Measurements from ENCODE around the gene ABAT. TPM values are rescaled to one million over a fixed set of nuclear protein-coding genes. Genes with fewer than 3 reads are reported as not detected.

The ABAT gene
- total RNA-seq, 1 experiment from 2014 or later = 4.7 TPM

- POLR2A ChIA-PET = no interaction called here
- DNase-seq (ENCODE audit: low read depth, low spot score) = no peak
- intact Hi-C loops (cut with micrococcal nuclease) = no loop called here
These were observed 85.6 kb downstream of the ABAT start for GRCh38 chr16:8760021-8760420.

GRCh38 chr16:8761078-8761477 is 86.7 kb downstream of the ABAT start:
- Histone ChIP-seq H2AFZ (ENCODE audit: low read depth, low read length, poor library complexity, severe bottlenecking) (no peak overlapping the region), H3K4me2 (ENCODE audit: low read length) (no peak overlapping the region), H3K9ac (ENCODE audit: low read length) (no peak overlapping the region), H4K20me1 (ENCODE audit: insufficient read depth) (no peaks in the 10 kb centered on the region), H3K27ac (ENCODE audit: low read depth, low read length) (no peak overlapping the region), H3K9me2 (ENCODE audit: insufficient read depth) (no peaks in the 10 kb centered on the region), H3K9me3 (ENCODE audit: control insufficient read depth in 1 of 2, insufficient read depth in 1 of 2, low read depth in 1 of 2, low read length in 2 of 2) (no peaks in the 10 kb centered on the region), H3K27me3 (ENCODE audit: insufficient read depth, low read length) (no peaks in the 10 kb centered on the region), H3K4me3 (replicated peaks in 1 of 2; ENCODE audit: low read depth in 1 of 2, low read length in 2 of 2) (no peak overlapping the region), H3K79me2 (ENCODE audit: insufficient read depth, low read length) (no peaks in the 10 kb centered on the region), H3K4me1 (ENCODE audit: control insufficient read depth in 1 of 2, insufficient read depth in 2 of 2, low read length in 2 of 2) (no peaks in the 10 kb centered on the region), H3K36me3 (ENCODE audit: control insufficient read depth in 1 of 2, insufficient read depth in 2 of 2, low read length in 2 of 2) (no peaks in the 10 kb centered on the region)
- ChIA-PET RAD21 (ENCODE audit: low non-redundant PET in 1 of 2, low total read pairs in 2 of 2, uncharacterized antibody in 2 of 2, unreplicated experiment in 2 of 2) (no interaction called here), POLR2A (no interaction called here), CTCF (no interaction called here)
- BruUV-seq (replicated peaks) = no TSS peak
- TF ChIP-seq POLR2AphosphoS5 (IDR thresholded peaks at IDR 0.05; ENCODE audit: low read depth, low read length) = no peak
- no peak for TF ChIP-seq SIN3A (IDR thresholded peaks at IDR 0.05; ENCODE audit: low read depth)
- TF ChIP-seq, protein P1, sequence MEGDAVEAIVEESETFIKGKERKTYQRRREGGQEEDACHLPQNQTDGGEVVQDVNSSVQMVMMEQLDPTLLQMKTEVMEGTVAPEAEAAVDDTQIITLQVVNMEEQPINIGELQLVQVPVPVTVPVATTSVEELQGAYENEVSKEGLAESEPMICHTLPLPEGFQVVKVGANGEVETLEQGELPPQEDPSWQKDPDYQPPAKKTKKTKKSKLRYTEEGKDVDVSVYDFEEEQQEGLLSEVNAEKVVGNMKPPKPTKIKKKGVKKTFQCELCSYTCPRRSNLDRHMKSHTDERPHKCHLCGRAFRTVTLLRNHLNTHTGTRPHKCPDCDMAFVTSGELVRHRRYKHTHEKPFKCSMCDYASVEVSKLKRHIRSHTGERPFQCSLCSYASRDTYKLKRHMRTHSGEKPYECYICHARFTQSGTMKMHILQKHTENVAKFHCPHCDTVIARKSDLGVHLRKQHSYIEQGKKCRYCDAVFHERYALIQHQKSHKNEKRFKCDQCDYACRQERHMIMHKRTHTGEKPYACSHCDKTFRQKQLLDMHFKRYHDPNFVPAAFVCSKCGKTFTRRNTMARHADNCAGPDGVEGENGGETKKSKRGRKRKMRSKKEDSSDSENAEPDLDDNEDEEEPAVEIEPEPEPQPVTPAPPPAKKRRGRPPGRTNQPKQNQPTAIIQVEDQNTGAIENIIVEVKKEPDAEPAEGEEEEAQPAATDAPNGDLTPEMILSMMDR (IDR thresholded peaks at IDR 0.05 in 2 of 3, conservative IDR thresholded peaks at IDR 0.05 in 1 of 3; ENCODE audit: borderline replicate concordance in 1 of 3, insufficient read depth in 1 of 3, low read depth in 2 of 3, low read length in 2 of 3) = no peak
- no peak for TF ChIP-seq ZNF274 (IDR thresholded peaks at IDR 0.05; ENCODE audit: low read depth, low read length)
- TF ChIP-seq ATF3 (IDR thresholded peaks at IDR 0.05) = no peak
- DNase-seq (ENCODE audit: low read depth, low spot score) (no peak), ATAC-seq (no peak)
- intact Hi-C loops (cut with micrococcal nuclease) = no loop called here

More at GRCh38 chr16:8760021-8760420, 85.6 kb downstream of the ABAT start:
- Histone ChIP-seq H3K4me1 (ENCODE audit: control insufficient read depth in 1 of 2, insufficient read depth in 2 of 2, low read length in 2 of 2) (no peaks in the 10 kb centered on the region), H3K4me2 (ENCODE audit: low read length) (no peak overlapping the region), H3K27ac (ENCODE audit: low read depth, low read length) (no peak overlapping the region), H3K27me3 (ENCODE audit: insufficient read depth, low read length) (no peaks in the 10 kb centered on the region), H2AFZ (ENCODE audit: low read depth, low read length, poor library complexity, severe bottlenecking) (no peak overlapping the region), H3K9me2 (ENCODE audit: insufficient read depth) (no peaks in the 10 kb centered on the region), H3K36me3 (ENCODE audit: control insufficient read depth in 1 of 2, insufficient read depth in 2 of 2, low read length in 2 of 2) (no peaks in the 10 kb centered on the region), H3K79me2 (ENCODE audit: insufficient read depth, low read length) (no peaks in the 10 kb centered on the region), H4K20me1 (ENCODE audit: insufficient read depth) (no peaks in the 10 kb centered on the region), H3K4me3 (replicated peaks in 1 of 2; ENCODE audit: low read depth in 1 of 2, low read length in 2 of 2) (no peak overlapping the region), H3K9ac (ENCODE audit: low read length) (no peak overlapping the region), H3K9me3 (ENCODE audit: control insufficient read depth in 1 of 2, insufficient read depth in 1 of 2, low read depth in 1 of 2, low read length in 2 of 2) (no peaks in the 10 kb centered on the region)
- ChIA-PET CTCF (no interaction called here), RAD21 (ENCODE audit: low non-redundant PET in 1 of 2, low total read pairs in 2 of 2, uncharacterized antibody in 2 of 2, unreplicated experiment in 2 of 2) (no interaction called here)
- ATAC-seq = no peak
- no TSS peak for BruUV-seq (replicated peaks)
- TF ChIP-seq TCF7L2 (IDR thresholded peaks at IDR 0.05; ENCODE audit: borderline replicate concordance, extremely low read depth, insufficient read depth, insufficient read length) (no peak), CBX3 (IDR thresholded peaks at IDR 0.05; ENCODE audit: low read depth) (no peak), SP1 (IDR thresholded peaks at IDR 0.05; ENCODE audit: low read depth) (no peak), CEBPB (IDR thresholded peaks at IDR 0.05; ENCODE audit: low read depth) (no peak), EGR1 (IDR thresholded peaks at IDR 0.05; ENCODE audit: low read depth) (no peak), ATF3 (IDR thresholded peaks at IDR 0.05) (no peak), SRF (IDR thresholded peaks at IDR 0.05; ENCODE audit: low read depth) (no peak), FOSL1 (IDR thresholded peaks at IDR 0.05; ENCODE audit: low read depth) (no peak), JUND (IDR thresholded peaks at IDR 0.05) (no peak)
- TF ChIP-seq, protein P2, sequence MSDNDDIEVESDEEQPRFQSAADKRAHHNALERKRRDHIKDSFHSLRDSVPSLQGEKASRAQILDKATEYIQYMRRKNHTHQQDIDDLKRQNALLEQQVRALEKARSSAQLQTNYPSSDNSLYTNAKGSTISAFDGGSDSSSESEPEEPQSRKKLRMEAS (IDR thresholded peaks at IDR 0.05) = no peak
